HCT116 (cell line): ENCODE data around the gene CUZD1.

ENCODE experiments used
- CTCF ChIP-seq, 3 experiments: fragments of 200-600 bp in 1 of 3; sonication (generic) in 1 of 3; IDR thresholded peaks in 2 of 3; conservative IDR thresholded peaks in 1 of 3; 2 replicates each; pipeline ENCODE4 v1.5.1; 2012 to 2017; ENCODE audit warnings: low read depth in 2 of 3, low read length in 2 of 3, antibody characterized with exemption in 1 of 3, borderline replicate concordance in 1 of 3, control low read depth in 1 of 3, mild to moderate bottlenecking in 1 of 3, mixed read lengths in 1 of 3, mixed run types in 1 of 3, moderate library complexity in 1 of 3; ENCODE audit not compliant: insufficient read depth in 1 of 3
- ELF1 ChIP-seq: IDR thresholded peaks from 2 replicates; pipeline ENCODE4 v1.6.1; 2012; ENCODE audit warnings: low read depth, borderline replicate concordance
- EZH2 ChIP-seq: fragments of 200-600 bp; sonication (generic); IDR thresholded peaks from 2 replicates; pipeline ENCODE4 v1.6.1; 2017; ENCODE audit warnings: antibody characterized with exemption, mixed run types
- JUND ChIP-seq: IDR thresholded peaks from 2 replicates; pipeline ENCODE4 v1.6.1; 2012
- POLR2A ChIP-seq: IDR thresholded peaks from 2 replicates; pipeline ENCODE4 v1.7.0; 2011; ENCODE audit warnings: borderline replicate concordance; ENCODE audit not compliant: insufficient read depth, insufficient read length; ENCODE audit errors: extremely low read depth
- POLR2AphosphoS5 ChIP-seq: IDR thresholded peaks from 2 replicates; pipeline ENCODE4 v1.6.1; 2011; ENCODE audit warnings: mild to moderate bottlenecking, low read depth, low read length, moderate library complexity
- SIN3A ChIP-seq: IDR thresholded peaks from 2 replicates; pipeline ENCODE4 v1.6.1; 2012; ENCODE audit warnings: low read depth
- YY1 ChIP-seq: IDR thresholded peaks from 2 replicates; pipeline ENCODE4 v1.6.1; 2011; ENCODE audit warnings: low read length, low read depth, moderate library complexity, mild to moderate bottlenecking; ENCODE audit not compliant: insufficient replicate concordance; ENCODE audit errors: extremely low read depth
- ZBTB33 ChIP-seq: IDR thresholded peaks from 2 replicates; pipeline ENCODE4 v1.6.1; 2011; ENCODE audit warnings: mild to moderate bottlenecking, low read length, moderate library complexity; ENCODE audit not compliant: insufficient replicate concordance; ENCODE audit errors: extremely low read depth
- ZFX ChIP-seq: fragments of 450-650 bp; IDR thresholded peaks from 2 replicates; pipeline ENCODE4 v1.6.1; 2017

- TF ChIP-seq JUND, result no peak
- TF ChIP-seq CTCF (IDR thresholded peaks at IDR 0.05 in 2 of 3, conservative IDR thresholded peaks at IDR 0.05 in 1 of 3; ENCODE audit: borderline replicate concordance in 1 of 3, insufficient read depth in 1 of 3, low read depth in 2 of 3, low read length in 2 of 3), result no peak
- TF ChIP-seq POLR2A, result no peak
- no peak for TF ChIP-seq POLR2AphosphoS5
- TF ChIP-seq ZFX, result no peak
- TF ChIP-seq EZH2, result no peak
- no peak for TF ChIP-seq SIN3A
- TF ChIP-seq ZBTB33, result no peak
- no peak for TF ChIP-seq YY1
- TF ChIP-seq ELF1, result no peak
Observed at GRCh38 chr10:122864194-122864592, 18.5 kb upstream of the CUZD1 start.
